GM12864 (cell line): Measurements from ENCODE around the gene BMP8B.

Source experiments
- DNase-seq: peaks from one replicate; pipeline ENCODE4 v3.0.0-alpha.2; 2011; ENCODE audit warnings: low read depth
- H3K4me3 ChIP-seq: 2 replicates; pipeline ENCODE4 v1.5.1; 2011; ENCODE audit warnings: mild to moderate bottlenecking, low read depth, low read length, control low read depth
- TF ChIP-seq, protein P1 (sequence below): IDR thresholded peaks from 2 replicates; pipeline ENCODE4 v1.5.1; 2011; ENCODE audit warnings: low read depth, mild to moderate bottlenecking, moderate library complexity, low read length, control low read depth, inconsistent platforms; ENCODE audit errors: missing control alignments

The BMP8B gene

DNA sequence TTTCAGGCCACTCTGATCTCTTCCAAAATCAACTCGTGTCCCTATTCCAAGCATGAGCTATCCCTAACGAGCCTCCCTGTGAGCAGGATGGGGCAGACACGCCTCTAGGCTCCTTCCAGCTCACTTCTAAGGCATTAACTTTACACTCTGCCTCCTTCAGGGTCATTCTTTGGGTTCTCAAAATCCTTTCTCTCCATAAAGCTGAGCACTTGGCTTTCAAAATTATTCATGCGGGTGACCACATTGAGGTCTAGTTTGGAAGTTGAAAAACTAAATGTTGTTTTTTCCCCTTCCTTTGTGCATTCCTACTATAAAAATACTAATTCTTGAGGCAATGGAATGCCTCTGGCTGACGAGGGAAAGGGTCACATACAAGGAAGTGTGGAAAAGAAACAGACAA lies 33.5 kb upstream of the BMP8B start:
- no peak overlapping the region for H3K4me3 ChIP-seq
- TF ChIP-seq, protein P1, sequence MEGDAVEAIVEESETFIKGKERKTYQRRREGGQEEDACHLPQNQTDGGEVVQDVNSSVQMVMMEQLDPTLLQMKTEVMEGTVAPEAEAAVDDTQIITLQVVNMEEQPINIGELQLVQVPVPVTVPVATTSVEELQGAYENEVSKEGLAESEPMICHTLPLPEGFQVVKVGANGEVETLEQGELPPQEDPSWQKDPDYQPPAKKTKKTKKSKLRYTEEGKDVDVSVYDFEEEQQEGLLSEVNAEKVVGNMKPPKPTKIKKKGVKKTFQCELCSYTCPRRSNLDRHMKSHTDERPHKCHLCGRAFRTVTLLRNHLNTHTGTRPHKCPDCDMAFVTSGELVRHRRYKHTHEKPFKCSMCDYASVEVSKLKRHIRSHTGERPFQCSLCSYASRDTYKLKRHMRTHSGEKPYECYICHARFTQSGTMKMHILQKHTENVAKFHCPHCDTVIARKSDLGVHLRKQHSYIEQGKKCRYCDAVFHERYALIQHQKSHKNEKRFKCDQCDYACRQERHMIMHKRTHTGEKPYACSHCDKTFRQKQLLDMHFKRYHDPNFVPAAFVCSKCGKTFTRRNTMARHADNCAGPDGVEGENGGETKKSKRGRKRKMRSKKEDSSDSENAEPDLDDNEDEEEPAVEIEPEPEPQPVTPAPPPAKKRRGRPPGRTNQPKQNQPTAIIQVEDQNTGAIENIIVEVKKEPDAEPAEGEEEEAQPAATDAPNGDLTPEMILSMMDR: no peak
- DNase-seq: no peak

DNA sequence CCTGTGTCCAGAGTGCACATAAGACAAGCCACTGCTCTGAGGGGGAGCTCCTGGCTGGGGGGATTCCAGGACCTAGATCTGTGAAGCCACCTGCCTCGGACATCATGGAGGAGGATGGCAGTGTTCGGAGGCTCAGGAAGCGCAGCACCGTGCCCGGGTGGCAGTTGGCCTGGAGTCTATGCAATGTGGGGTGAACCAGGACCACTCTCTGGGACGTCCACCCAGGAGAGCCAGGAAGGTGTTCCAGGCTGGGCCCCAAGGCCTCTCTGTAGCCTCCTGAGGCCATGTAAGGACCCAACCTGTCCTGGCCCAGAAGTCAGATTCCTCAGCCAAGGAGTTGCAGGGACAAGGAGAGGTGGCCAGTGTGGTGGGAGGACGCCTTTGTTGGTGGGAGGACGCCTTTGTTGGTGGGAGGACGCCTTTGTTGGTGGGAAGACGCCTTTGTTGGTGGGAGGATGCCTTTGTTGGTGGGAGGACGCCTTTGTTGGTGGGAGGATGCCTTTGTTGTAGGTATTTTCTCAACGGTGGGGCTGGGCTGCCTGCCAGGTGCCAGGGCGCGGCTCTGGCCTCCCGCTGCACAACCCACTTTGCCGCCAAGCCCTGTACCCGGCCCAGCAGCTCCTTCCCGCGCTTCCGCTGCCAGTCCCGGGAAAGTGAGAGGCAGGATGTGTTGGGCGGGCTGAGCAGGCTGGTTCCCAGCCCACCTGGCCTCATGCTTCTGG lies 30.6 kb upstream of the BMP8B start:
- TF ChIP-seq, protein P1: no peak
- DNase-seq: no peak
- no peak overlapping the region for H3K4me3 ChIP-seq

DNA sequence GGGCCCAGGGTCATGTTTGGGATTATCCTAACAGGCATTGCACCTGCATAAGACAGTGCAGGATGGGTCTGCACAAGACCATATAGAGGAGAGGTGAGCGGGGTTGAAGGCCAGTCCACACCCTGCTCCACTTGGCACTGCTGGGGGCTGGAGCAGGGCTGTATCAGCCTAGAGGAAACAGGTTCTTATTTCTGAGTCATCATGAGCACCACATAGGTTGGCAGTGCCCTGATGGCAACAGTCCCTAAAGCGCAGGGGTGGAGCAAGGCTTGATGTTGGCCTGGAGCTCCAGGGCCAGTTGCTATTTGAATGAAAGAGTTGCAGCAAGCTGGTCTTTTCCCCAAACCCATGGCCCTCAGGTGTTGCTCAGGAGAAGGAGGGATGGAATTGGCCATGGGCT lies 29.8 kb upstream of the BMP8B start:
- H3K4me3 ChIP-seq: no peak overlapping the region
- TF ChIP-seq, protein P1: no peak
- DNase-seq: no peak

DNA sequence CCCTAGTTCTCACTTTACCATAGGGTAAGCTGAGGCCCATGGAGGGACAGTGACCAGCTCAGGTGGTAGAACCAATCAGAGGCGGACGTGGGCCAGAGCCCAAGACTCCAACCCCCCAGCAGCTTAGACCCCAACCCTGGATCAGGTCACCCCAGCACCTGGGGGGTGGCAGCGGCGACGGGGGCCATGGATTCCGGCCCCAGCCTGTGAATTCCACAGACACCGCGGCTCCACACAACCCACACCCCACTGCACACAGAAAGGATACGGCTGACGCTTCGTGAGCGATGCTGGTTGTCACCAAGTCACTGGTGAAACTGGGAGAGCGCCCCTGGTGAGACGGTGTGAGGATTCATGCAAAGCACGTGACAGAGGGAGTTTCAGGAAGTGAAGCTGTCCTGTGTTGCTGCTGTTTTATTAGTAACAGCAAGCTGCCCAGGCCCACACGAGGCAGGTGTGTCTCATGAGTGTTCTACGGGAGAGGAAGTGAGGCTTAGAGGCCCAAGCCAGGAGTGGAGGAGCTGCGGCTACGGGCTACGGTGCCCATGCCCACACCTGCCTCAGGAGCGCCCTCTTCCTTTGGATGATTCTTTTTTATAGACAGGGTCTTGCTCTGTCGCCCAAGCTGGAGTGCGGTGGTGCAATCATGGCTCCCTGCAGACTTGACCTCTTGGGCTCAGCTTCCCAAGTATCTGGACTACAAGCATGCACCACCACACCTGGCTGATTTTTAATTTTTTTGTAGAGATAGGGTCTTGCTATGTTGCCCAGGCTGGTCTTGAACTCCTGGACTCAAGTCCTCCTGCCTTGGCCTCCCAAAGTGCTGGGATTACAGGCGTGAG lies 28.6 kb upstream of the BMP8B start:
- H3K4me3 ChIP-seq: peak overlapping the region; percentile 28
- TF ChIP-seq, protein P1: peak; percentile 29
- peak; percentile 95 for DNase-seq

DNA sequence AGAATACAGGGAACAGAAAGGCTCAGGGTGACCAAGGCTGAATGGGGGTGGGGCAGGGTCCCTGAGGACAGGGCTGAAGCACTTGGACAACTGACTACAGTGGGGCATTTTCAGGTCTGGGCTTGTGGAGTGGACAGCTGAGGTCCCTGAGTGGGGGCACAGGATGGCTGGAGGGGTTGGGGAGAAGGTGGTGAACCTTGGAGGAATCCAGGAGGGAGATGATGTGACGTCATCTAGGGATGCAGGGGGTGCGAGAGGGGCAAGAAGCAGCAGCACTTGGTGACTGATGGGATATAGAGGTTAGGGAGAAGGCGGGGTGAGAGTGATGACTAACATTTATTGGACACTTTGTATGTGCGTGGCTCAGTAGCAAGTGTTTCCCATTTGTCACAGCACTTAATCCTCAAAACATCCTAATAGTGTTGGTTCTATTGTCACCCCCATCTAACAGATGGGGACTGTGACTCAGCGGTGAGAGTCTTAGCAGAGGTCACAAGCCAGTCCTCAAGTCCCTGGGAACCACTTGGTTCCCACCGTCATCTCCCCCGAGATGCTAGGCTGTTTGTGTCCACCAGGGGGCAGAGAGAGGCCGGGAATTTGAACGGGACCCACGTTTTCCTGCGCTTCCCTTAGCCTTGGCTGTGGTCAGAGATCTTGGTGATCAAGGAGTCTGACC lies 27.9 kb upstream of the BMP8B start:
- peak; percentile 39 for DNase-seq
- H3K4me3 ChIP-seq: no peak overlapping the region; the same call in 1 of the 2 replicates
- TF ChIP-seq, protein P1: peak; percentile 83

DNA sequence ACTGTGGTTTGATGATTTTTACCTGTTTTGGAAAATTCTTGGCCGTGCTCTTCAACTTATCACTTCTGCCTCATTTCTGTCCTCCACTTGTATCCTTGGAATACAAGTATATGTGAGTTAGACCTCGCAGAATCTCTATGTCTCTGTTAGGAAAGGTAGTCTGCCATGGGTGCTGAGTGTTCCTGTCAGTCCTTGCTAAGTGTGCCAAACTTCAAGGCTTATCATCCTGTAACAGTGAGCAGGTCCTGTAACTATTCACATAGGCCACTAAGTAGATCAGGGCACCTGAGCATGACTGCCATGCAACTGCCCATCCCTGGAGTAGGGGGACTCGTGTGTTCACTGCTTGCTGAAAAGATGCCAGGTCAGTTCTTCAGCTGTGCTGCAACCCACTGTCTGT lies 24.2 kb upstream of the BMP8B start:
- no peak for DNase-seq
- TF ChIP-seq, protein P1: no peak
- H3K4me3 ChIP-seq: no peak overlapping the region
